ENCODE data around the gene CLSTN3. TPM values are rescaled to one million over a fixed set of nuclear protein-coding genes. Genes with fewer than 3 reads are reported as not detected.
A peak's percentile ranks its signal among the peaks of the same experiment; 100 is the strongest.

The CLSTN3 gene
- polyA plus RNA-seq, 1 donor from 2014 or later: 2.9 TPM

DNA sequence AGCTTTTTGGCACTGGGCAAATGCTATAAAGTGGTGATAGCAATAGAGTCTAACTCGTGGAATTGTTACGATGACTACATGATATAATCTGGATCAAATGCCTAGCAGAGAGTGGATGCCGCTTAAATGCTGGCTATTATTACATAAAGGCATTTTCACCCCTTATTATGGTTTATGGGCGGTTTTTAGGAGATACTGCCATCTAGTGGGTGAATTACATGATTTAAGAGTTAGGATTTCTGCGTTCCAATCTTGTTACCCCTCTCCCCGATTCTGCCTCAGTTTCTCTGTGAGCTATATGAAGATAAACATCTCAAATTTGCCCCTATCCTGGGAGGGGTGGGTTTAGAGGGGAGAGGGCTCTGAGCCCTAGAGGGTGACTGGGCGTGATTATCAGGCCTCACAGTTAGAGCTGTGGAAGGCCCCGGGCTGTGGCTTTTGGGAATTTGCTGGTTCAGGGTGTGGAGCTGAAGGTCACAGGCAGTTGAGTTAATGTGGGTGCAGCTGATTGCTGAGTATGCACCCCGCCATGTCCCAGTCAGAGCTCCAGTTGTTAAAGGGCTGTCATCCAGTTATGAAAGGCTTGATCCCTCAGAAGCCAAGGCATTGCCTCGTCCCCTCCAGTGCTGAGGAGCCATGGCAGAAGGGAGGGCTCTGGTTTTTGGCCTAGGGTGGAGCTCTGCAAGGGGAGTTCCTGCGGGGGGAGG is 14.4 kb downstream of the CLSTN3 start:
- H3K4me1 Mint-ChIP-seq: no peaks in the 10 kb centered on the region
- no peak overlapping the region for H3K27ac Mint-ChIP-seq
- H3K4me3 Mint-ChIP-seq: no peak overlapping the region
- H3K9me3 Mint-ChIP-seq: no peaks in the 10 kb centered on the region
- H3K36me3 Mint-ChIP-seq: peaks cover 14% of the 10 kb centered on the region
- H3K27me3 Mint-ChIP-seq: no peaks in the 10 kb centered on the region

DNA sequence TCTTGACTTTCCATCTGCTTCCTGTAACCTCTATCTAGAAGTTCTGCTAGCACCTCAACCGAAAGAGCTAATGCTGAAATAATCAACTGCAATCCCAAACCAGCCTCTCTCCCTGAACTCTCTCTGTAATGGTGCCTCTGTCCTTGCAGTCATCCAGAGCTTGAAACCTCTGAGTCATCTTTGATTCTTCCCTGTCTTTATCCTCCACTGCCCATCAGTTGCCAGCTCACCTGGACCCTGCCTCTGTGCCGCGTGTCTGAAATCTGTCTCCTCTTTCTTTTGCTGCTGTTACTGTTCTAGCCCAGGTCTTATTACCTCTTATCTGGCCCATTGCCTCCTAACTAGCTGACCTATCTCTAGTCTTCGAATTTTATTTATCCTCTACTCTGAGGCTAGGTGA is 15.5 kb downstream of the CLSTN3 start:
- H3K9me3 Mint-ChIP-seq: no peaks in the 10 kb centered on the region
- peaks cover 14% of the 10 kb centered on the region for H3K36me3 Mint-ChIP-seq
- H3K27ac Mint-ChIP-seq: no peak overlapping the region
- H3K4me1 Mint-ChIP-seq: no peaks in the 10 kb centered on the region
- H3K27me3 Mint-ChIP-seq: no peaks in the 10 kb centered on the region
- no peak overlapping the region for H3K4me3 Mint-ChIP-seq

DNA sequence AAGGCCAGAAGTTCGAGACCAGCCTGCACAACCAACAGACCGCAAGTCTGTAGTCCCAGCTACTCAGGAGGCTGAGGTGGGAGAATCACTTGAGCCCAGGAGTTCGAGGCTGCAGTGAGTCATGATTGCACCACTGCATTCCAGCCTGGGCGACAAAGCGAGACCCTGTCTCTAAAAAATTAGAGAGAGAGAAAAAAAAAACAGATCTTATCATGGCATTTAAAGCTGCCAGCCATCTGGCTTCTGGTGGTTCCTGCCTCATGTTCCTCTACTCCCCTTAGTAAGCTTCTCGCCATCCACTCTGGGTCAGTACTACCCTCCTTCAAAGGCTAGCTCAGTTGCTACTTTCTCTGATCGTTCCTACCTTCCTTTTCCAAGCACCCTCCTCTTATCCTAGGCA is 16.1 kb downstream of the CLSTN3 start:
- Mint-ChIP-seq H3K4me1 (no peaks in the 10 kb centered on the region), H3K9me3 (no peaks in the 10 kb centered on the region), H3K27ac (no peak overlapping the region), H3K27me3 (no peaks in the 10 kb centered on the region), H3K36me3 (peaks cover 14% of the 10 kb centered on the region), H3K4me3 (no peak overlapping the region)

DNA sequence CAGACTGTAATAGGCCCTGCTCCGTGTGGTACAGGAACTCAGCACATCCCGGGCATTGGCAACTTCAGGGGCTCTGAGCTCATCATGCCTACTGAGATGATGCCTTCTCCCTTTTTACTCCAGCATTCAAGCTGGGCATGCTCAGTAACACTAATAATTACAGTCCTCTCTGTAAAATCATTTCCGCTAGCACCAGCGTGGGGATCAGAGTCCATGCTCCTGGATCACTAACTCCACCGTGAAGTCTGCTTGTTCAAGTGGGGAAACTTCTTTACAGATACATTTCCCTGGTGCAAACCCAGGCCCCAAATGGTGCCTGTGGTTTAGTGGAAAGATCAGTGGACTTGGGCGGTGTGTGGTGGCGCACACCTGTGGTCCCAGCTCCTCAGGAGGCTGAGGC is 16.7 kb downstream of the CLSTN3 start:
- Mint-ChIP-seq H3K4me1 (no peaks in the 10 kb centered on the region), H3K4me3 (no peak overlapping the region), H3K9me3 (no peaks in the 10 kb centered on the region), H3K27ac (no peak overlapping the region), H3K27me3 (no peaks in the 10 kb centered on the region), H3K36me3 (peaks cover 10% of the 10 kb centered on the region)

DNA sequence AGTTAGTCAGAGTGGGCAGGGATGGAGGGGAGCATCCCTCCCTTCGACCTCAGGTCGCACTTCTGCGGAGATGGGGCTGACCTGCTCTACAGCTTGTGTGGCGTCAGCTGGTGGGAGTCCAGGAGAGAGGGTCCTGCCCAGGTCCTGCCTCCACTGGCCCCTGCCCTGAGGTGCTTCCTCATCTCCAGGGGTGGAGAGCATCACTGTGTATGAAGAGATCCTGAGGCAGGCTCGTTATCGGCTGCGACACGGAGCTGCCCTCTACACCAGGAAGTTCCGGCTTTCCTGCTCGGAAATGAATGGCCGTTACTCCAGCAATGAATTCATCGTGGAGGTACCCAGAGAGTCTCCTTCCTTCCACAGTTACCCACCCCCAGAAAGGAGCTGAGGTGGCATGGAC is 20.2 kb downstream of the CLSTN3 start:
- Mint-ChIP-seq H3K27ac (no peak overlapping the region), H3K4me3 (no peak overlapping the region), H3K27me3 (no peaks in the 10 kb centered on the region), H3K4me1 (no peaks in the 10 kb centered on the region), H3K36me3 (peaks cover 6% of the 10 kb centered on the region), H3K9me3 (no peaks in the 10 kb centered on the region)

DNA sequence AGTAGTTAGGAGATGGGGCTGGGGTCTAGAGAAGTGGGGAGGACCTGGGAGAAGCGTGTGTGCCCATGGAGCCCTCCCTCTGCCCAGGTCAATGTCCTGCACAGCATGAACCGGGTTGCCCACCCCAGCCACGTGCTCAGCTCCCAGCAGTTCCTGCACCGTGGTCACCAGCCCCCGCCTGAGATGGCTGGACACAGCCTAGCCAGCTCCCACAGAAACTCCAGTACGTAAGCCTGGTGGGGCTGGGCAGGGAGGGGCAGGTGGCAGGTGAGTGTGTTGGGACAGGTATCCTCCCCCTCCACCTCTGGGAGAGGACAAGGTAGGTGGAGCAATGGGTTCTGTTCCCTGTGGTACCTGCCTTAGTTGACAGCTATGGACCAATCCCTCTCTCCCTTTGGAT is 20.7 kb downstream of the CLSTN3 start:
- Mint-ChIP-seq H3K27ac (no peak overlapping the region), H3K9me3 (no peaks in the 10 kb centered on the region), H3K4me3 (no peak overlapping the region), H3K36me3 (peaks cover 4% of the 10 kb centered on the region), H3K4me1 (no peaks in the 10 kb centered on the region), H3K27me3 (no peaks in the 10 kb centered on the region)

DNA sequence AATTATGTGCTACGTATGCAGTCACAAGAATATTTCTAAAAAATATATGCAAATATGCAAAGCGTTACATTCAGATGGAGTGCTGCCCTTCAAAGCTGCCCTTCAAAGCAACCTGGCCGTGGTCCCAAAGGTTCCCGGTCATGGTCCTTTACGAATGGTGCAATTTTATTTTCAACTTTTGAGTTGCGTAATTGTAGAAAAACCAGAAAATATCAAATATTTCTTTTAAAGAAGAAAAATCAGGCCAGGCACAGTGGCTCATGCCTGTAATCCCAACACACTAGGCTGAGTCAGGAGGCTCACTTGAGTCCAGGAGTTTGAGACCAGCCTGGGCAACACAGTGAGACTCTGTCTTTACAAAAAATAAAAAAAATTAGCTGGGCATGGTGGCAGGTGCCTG is 21.4 kb downstream of the CLSTN3 start:
- H3K9me3 Mint-ChIP-seq: no peaks in the 10 kb centered on the region
- H3K4me3 Mint-ChIP-seq: no peak overlapping the region
- H3K27ac Mint-ChIP-seq: no peak overlapping the region
- H3K27me3 Mint-ChIP-seq: no peaks in the 10 kb centered on the region
- H3K36me3 Mint-ChIP-seq: peaks cover 5% of the 10 kb centered on the region
- H3K4me1 Mint-ChIP-seq: no peaks in the 10 kb centered on the region

DNA sequence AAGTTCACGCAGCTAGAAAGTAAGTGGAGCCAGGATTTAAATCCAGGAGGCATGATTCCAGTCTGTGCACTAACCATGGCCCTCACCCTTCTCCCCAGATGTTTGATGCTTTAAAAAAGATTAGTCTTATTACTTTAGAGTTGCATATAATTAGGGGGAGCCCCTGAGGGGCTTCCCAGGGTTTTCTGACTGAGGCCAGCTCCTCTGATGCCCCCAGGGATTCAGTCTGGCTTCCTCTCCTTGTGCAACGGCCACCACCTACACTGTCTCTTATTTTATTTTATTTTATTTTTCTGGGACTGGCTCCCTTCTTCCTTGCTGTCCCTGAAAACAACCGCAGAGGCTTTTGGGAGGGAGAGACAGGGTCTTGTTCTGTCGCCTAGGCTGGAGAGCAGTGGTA is 22.6 kb downstream of the CLSTN3 start:
- no peaks in the 10 kb centered on the region for H3K9me3 Mint-ChIP-seq
- no peaks in the 10 kb centered on the region for H3K27me3 Mint-ChIP-seq
- H3K27ac Mint-ChIP-seq: no peak overlapping the region
- peaks cover 5% of the 10 kb centered on the region for H3K36me3 Mint-ChIP-seq
- no peak overlapping the region for H3K4me3 Mint-ChIP-seq
- no peaks in the 10 kb centered on the region for H3K4me1 Mint-ChIP-seq

DNA sequence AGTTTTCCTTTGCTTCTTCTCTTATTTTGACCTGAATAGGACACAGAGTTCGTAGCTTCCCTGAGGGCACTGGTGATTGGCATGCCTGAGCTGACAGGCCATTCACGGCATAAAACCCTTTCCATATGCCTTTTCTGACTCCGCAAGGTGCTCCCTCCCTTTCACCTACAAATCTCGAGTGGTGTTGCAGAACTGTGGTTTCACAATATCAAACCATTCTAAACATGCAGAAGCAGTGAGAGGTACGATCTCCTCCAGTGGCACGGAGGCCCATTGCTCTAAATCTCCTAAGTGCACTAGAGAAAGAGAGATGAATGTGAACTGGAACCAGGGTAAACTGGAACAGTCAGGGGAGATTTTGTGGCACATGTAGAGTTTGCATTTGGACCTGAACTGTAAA is 23.9 kb downstream of the CLSTN3 start:
- no peaks in the 10 kb centered on the region for H3K27me3 Mint-ChIP-seq
- H3K27ac Mint-ChIP-seq: no peak overlapping the region
- no peaks in the 10 kb centered on the region for H3K4me1 Mint-ChIP-seq
- H3K9me3 Mint-ChIP-seq: no peaks in the 10 kb centered on the region
- no peak overlapping the region for H3K4me3 Mint-ChIP-seq
- peaks cover 1% of the 10 kb centered on the region for H3K36me3 Mint-ChIP-seq

DNA sequence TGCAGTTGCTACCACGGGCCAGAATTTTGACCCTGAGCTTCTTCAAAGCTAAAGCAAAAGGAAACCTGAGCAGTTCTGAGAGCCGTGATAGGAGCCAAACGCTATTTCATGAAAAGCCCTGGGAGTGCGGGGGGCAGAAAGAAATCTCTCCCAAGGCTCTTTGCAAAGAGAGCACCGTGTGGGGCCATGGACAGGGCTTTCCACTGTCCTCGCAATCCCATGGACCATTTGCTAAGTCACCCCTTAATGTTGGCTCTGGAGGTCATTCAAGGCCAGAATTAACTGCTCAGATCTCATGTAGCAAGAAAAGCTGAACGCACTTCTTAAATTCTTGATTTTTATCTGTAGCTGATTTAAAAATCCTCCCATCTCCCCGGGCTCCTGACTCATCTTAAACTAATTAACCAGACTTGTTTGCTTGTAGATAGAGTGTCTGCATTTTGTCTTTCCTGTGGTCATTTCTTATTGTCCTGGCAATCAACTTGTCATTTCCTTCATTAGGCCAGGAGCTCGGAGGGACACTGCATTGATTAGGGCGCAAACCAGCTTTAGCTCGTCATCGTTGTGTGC is 24.8 kb downstream of the CLSTN3 start:
- no peaks in the 10 kb centered on the region for H3K9me3 Mint-ChIP-seq
- H3K4me3 Mint-ChIP-seq: no peak overlapping the region
- peaks cover 1% of the 10 kb centered on the region for H3K36me3 Mint-ChIP-seq
- no peaks in the 10 kb centered on the region for H3K27me3 Mint-ChIP-seq
- no peaks in the 10 kb centered on the region for H3K4me1 Mint-ChIP-seq
- H3K27ac Mint-ChIP-seq: no peak overlapping the region

DNA sequence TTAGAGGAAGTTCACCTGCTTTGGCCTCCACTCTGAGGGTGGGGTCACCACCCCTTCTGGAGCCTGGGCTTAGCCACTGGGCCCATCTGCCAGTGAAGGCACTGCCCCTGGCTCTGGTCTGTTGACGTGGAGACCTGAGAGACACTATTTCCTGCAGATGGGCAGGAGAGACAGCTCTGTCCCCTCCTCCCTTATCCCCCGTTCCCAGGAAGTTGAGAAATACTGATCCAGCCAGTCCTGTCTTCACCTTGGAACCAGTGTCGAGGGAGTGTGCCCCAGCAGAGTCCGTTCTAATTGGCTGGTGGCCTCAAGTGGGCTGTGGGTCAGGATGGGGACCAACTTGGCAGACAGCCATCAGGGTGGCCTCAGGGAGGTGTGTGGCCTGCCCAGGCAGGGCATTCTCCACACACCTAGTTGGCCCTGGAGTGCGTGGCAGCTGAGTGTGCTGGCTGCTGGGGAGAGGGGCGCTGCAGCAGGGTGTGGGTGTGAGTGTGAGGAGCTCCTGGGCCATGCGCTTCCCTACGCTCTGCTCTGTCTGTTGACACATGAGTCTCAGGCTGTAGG is 25.4 kb downstream of the CLSTN3 start:
- Mint-ChIP-seq H3K9me3 (no peaks in the 10 kb centered on the region), H3K4me1 (no peaks in the 10 kb centered on the region), H3K4me3 (no peak overlapping the region), H3K27me3 (no peaks in the 10 kb centered on the region), H3K36me3 (peaks cover 3% of the 10 kb centered on the region), H3K27ac (peak overlapping the region in 1 of 3 donors; percentile 33)

DNA sequence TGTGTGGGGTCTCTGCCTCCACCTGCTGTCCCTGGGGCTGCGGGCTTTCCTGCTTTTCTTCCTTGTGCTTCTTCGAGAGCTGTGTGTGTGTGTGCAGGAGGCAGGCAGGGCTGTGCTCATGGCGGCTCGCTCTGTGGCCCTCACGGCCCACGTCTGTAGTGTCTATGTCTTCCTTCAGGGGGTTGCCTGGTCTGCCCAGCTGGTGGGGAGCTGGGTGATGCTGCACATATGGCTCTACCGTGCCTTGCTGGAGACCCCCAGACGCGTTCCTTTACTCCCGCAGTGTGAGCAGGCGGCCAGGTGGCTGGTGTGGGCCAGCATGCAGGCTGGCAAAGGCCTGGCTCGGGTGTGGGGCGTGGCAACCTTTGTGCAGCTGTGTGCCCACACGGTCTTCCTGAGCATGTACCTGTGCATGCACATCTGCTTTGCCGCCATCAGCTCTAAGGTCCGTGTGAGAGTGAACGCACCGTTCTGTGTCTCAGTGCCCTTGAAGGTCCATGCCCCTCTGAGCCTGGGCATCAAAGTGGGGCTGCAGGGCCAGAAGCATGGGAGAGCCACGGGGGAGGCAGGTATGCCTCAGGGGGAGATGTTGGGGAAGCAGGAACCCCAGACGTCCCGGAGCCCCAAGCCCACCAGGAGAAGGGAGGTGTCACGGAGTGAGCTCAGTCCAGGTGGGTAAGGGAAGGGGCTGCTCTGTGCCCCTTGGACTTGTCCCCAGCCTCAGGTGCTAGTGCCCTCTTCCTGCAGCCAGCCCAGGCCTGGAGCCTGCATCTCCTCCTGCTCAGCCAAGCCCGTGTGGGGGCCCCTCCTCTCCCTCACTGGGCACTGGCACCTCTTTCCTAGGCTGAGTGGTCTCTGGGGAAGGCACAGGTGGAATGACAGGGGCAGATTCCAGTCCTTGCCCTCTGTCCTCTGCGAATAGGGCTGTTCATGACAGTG is 26.4 kb downstream of the CLSTN3 start:
- Mint-ChIP-seq H3K27ac (peak overlapping the region in 1 of 3 donors; percentile 33), H3K36me3 (peaks cover 3% of the 10 kb centered on the region), H3K27me3 (peaks cover 4% of the 10 kb centered on the region), H3K9me3 (no peaks in the 10 kb centered on the region), H3K4me3 (peak overlapping the region in 1 of 4 donors; percentile 47), H3K4me1 (no peaks in the 10 kb centered on the region)

DNA sequence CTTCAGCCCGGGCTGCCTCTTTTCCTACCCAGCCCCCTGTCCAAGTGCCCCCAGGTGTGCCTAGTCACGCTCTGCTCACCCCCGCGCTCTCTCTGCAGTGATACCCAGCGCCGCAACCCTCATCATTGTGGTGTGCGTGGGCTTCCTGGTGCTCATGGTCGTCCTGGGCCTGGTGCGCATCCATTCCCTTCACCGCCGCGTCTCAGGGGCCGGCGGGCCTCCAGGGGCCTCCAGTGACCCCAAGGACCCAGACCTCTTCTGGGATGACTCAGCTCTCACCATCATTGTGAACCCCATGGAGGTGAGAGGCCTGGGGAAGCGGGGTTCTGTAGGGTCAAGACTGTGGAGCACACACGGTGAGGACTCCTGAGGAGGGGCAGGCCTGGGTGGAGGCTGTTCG is 27.2 kb downstream of the CLSTN3 start:
- Mint-ChIP-seq H3K4me1 (no peaks in the 10 kb centered on the region), H3K27me3 (peaks cover 4% of the 10 kb centered on the region), H3K27ac (peak overlapping the region in 1 of 3 donors; percentile 68), H3K36me3 (peaks cover 3% of the 10 kb centered on the region), H3K9me3 (no peaks in the 10 kb centered on the region), H3K4me3 (no peak overlapping the region)

DNA sequence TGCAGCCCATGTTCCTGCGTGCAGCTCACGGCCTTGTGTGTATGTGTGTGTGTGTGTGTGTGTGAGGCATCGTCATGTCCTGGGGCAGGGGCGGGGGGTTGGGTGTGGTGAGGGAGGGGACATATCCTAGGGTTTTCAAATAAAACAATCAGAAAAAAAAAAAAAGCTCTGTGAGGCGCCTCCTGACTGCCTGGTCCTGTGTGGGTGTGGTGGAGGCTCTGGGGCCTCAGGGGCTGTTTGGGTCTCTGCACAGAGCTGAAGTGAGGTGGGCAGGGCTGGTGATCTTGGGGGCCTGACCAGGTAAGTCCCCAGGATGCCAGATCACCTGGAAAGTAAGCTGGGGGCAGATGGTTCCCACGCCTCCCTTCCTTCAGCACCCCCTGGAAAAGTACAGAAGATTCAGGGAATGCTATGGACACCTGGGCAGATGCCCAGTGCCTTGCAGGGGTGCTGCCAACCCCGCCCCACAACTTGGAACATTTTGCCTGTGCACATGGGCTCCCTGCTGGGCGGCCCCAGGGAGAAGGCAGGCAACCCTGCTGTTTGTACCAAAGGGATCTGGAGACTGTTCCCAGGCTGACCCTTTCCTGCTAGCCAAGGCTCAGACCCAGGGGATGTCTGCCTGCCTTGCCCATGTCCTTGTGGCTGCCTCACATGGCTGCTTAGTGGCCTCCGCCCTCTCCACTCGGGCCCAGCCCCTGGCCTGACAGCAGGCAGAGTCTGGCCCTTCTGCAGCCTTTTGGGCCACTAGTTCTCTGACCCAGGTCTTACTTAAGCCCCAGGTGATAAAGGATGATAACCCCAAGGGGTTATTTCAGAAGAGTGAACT is 28.8 kb downstream of the CLSTN3 start:
- no peaks in the 10 kb centered on the region for H3K9me3 Mint-ChIP-seq
- peaks cover 16% of the 10 kb centered on the region for H3K27me3 Mint-ChIP-seq
- H3K27ac Mint-ChIP-seq: no peak overlapping the region
- peaks cover 0 to 4% (median 3%) of the 10 kb centered on the region in 3 donors for H3K4me1 Mint-ChIP-seq
- peaks cover 3% of the 10 kb centered on the region for H3K36me3 Mint-ChIP-seq
- no peak overlapping the region for H3K4me3 Mint-ChIP-seq

Measured in IgD-negative memory B cell (primary cell).